Activated naive CD8-positive, alpha-beta T cell treated with anti-CD3 and anti-CD28 coated beads, Interleukin-2, amount 50 U/mL, for 16 hours (primary cell): Measurements from ENCODE around the gene MLLT10.
A peak's percentile ranks its signal among the peaks of the same experiment; 100 is the strongest.

Experiments
- DNase-seq: peaks from one replicate; pipeline ENCODE4 v3.0.0-alpha.2; 2020; ENCODE audit warnings: low read depth, low spot score

Gene MLLT10

DNA sequence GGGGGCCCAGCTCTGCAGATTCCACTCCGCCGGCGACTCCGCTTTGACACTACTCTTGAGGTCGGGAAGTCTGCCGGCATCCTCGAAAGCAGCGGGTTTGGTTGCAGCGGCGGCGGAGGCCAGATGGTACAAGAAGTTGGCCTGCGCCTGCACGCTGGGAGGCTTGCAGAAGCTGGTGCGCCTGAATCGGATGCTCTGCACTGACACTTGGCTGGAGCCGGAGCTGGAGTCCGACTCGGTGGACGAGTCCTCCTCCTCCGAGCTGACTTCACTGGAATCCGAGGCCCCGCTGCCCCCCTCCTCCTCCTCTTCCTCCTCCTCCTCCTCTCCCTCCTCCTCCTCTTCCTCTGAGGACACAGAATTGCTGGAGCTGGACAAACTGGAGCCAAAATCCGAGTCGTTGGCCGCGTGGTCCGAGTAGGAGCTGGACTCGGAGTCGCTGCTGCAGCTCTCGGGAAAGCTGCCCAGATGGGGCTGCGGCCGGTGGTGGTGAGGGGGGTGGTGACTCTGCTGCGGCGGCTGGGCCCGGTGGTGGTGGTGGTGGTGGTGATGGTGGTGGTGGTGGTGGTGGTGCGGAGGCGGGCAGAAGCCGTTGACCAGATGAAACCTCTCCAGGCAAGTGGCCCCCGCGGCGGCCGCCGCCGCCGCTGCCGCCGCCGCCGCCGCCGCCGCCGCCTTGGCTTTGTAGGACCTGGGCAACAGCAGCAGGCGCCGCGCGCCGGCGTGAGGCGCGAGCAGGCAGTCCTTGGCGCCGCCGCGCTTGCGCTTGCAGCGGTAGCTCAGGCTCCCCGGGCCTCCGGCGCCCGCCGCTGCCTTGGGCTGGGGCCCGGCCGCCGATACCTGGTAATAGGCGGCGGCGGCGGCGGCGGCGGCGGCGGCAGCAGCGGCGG lies 17.5 kb upstream of the MLLT10 start:
- DNase-seq, result no peak

DNA sequence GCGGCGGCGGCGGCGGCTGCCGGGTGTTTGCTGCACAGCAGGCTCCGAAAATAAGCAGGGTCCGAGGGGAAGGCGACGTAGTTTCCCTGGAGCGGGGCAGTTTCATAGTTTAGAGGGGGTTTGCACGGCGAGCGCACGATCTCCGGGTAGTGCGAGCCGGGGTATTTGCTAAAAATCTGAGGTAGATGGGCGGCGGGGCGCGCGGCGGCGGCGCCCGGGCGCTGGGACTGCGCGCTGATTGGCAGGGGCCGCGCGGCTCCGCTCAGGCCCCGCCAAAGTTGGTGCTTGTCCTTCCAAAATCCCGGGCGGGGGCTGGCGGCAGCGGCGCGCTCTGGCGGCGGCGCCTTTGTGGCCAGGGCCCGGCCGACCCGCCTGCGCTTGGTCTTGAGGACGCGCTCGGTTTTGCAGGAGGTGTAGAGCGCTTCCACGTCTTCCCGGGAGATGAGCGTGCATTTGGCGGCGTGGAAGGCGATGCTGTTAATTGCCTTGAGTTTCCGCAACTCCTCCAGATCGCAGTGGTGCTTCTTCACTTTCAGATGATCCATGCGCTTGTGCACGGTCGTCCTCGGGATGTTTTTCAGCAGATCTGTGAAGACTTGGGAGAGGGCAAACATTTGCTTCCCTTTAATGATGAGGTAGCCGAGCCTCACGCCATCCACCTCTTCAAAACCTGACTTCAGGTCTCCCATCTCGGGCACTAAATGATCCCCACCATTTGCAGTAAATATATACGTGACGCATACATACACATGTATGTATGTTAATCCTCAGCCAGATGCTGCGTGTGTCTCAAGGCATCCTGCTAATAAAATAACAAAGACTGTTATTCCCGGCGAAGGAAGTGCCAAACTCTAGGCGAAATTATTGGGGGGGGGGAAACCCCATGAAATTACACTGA lies 16.6 kb upstream of the MLLT10 start:
- DNase-seq, result no peak

DNA sequence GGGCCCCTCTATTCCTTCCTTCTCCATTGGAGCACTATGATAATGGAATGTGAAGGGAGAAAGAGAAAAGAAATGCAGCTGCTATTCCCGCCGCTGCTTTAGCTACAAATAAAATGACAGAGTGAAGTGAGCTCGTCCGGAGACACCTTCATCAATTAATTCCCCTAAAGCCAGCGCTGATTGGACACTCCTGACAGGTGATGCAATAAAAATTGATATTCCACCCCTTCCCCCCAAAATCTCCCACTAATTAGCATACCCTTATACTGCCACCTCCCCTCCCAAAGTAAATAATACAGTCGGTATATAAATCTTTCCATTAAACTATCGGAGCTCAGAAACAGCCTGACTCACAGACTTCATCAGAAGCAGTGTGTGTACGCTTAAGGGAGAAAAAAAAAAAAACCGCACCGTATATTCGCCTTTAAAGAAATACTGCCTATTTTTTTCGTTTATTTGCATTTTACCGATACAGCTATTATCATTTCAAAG lies 15.8 kb upstream of the MLLT10 start:
- no peak for DNase-seq

DNA sequence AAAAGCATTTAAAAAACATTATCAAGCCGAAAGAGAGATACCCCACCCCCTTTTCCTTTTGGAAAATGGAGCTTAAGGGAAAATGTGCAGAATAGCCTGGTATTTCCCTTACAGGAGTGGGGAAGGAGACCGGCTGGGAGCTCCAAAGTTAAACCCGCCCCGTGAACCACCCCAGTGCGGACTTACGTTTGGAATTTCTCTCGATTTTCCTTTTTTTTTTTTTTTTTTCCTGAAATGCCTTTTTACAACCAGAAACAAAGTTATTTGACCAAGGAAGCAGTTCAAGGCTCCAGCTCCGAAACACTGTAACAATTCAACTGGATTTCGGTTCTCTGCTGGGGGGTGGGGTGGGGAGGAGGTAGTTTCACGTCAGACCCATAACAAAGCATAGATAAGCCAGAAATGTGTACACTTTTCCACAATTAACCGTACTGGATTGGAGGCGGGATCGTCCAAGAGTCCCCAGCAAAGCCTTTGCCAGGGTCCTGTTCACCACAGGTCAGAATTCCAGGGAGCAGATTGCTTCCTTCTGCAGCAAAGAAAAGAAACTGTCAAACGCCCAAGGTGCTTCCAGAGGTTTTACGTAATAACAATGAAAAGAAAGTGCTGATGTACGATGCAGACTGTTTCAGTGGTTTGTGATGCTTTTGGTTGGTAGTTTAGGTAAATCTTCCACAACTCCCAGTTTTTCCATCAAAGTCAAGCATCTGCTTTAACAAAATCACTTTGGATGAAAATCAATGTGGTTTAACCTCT lies 15.2 kb upstream of the MLLT10 start:
- no peak for DNase-seq

DNA sequence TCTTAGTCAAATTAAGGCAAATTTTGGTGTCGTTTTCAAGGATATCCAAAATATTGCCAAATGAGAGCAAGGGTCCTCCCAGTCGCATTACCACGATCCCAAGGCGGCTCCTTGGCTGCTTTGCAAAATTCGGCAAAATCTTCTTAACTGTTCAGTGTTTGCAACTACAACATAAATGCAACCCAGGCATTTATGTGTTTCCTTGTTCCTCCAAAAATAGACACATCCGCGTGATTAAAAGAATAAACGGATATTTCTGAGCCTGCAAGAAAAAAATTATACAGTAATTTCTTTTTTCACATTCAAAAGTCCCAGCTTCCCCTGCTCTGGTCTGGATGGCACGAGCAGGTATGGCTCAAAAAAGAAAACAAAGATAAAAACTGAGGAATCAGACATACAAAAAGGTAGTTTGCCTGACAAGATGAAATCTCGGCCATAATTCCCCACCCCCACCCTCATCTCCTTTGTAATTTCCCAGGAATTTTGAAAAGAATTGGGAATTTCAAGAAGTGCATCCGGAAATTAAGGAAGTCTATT lies 14.6 kb upstream of the MLLT10 start:
- no peak for DNase-seq

DNA sequence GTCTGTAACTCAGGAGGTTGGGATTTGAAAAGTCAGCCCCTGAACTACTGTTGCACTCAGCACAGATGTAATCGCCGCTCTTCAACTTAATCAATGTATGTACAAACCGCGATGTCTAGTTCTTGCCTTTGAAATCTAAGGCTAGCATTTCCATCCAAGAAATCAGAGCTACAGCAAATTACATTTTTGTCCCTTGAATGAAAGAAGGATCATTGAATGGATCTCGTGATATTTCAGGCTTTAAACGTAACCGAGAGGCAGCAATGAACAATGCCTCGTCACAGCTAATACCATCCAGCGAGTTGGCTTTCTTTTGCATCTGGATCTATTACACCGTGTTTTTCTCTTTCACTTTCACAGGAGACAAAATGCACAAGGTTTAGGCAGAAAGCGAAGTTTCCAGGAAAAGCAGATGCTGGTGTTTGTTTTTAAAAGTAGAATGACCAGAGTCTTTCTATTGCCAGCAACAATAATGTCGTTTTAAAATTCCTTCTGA lies 14.0 kb upstream of the MLLT10 start:
- DNase-seq, result no peak

DNA sequence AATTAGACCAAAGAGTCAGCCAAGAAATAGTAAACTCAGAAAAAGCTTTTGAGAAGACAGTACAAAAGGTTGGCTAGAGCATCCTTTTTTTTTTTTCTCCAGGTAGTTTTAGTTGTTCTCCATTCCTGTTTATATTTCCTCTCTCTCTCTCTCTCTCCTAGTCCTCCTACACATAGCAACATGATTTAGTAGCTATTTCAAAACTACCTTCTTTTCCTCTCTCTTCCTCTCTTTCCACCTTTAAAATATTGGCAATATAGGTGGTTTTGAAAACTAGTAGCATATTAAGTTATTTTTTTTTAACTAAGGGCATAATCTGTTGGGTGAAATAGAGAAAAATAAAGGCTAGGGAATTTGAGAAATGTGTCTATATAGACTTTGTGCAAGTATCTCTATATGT lies 13.5 kb upstream of the MLLT10 start:
- DNase-seq, result no peak

DNA sequence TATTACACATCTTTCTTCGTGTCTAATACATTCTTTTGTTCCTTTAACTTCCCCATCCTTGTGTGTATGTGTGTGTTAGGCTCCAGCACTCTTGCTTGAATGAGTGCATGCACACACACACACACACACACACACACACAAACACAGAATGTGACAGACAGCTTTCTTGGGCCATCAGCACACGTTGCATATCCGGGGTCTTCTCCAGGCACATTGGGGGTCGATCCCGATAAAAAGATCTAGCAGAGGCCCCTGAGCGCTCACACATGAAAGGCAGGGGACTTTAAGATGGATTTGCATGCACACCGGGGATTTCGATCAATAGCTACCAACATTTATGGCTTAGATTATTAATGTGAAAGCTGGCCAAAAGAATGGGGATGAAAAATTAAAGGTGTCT lies 13.1 kb upstream of the MLLT10 start:
- DNase-seq, result no peak

DNA sequence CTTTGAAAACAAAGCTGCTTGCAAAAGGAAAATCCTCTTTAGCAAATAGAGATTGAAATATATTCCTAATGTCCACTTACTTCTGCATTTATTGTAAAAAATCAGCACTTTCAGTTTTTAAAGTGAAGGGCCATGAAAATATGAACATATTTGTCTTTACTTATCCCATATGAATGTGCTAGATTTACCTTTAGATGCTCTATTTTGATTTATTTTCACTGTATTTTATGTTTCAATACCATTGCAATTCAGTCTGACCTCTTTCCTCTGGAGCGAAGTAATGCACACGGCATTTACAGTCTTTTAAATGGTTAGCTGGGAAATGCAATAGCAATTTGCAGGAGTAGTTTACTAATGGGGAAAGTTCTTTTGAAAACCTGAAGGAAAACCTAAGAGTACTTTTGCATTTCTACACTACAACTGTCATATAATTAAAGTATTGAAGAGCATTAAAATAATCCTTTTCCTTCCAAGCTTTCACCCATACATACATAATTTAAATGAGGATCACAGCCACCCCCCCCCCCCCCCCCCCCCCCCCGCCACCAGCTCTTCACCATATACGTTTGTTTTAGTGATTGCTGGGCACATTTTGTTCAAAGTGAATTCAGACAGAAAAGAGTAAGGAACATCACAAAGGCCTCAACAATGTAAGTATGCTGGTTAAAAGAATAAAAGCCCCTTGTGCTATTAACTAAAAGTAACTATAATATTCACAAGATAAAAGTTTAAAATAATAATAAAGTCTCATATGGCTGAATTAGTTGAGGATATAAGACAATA lies 12.1 kb upstream of the MLLT10 start:
- DNase-seq, result no peak

DNA sequence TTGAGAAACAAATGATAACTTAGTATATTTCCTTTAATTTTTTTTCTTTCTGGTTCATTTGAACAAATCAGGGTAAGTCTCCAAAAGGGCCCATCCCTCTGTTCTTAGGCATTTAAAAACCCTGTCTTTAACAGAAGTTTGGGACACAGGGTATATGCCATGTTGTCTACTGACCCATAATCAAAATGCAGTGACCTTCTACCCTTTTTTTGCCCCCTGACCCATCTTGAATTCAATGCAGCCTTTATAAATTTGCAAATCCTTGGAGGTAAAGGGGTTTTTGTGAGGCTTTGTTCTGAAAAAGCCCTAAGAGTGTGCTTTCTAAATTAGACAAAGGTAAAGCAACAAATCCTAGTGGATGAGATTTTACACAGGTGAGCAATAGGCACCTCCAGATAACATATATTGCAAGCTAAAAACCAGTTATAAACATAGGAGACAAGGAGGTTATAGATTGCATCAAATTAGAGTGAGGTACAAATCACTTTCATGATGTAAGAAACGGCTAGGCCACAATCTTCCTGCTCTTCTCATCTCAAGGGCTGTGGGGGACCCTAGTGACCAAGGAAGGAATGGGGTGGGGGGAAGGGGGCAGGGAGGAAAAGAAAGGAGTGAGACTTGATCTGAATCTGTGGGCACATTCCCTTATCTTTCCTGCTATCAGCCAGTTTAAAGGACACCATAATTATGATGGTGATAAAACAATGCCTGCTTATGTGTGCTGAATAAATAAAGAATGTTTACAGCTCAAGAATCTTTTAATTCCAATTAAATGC lies 11.2 kb upstream of the MLLT10 start:
- no peak for DNase-seq

DNA sequence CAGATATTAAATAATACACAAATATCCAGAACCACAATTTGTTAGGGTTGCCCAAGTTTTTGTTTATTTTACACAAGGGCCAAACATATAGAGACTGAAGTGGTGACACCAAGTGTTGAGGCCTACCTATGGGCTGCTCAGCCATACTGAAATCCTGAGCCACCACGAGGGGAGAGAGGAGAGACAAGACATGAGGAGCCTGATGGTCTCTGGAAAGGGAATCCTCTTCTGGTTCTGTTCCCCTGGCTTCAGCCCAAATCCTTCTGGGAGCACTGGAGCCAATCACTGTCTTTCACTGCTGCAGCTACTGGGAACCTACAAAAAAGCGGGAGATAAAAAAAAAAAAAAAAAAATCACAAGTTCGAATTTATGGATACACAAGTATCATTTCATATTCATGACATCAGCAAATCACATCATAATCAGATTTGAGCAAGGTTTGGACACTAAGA lies 10.4 kb upstream of the MLLT10 start:
- no peak for DNase-seq

DNA sequence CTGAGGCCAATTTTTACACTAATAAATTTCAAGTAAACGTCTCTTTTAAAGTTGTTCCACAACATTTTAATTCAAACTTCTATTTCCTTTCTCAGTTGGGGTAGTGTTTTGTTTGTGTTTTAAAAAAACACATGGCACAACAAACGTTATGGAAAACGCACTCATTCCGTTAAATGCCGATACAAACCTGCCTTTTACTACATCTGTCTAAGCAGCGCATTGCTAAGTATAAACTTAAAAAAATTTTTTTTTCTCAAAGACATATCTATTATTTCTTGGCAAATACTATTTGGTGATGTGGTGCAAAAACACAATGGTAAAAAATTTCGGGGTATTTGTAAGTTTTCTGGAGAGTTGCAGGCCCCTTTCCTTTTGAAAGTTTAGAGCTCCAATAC lies 9.9 kb upstream of the MLLT10 start:
- DNase-seq, result no peak

DNA sequence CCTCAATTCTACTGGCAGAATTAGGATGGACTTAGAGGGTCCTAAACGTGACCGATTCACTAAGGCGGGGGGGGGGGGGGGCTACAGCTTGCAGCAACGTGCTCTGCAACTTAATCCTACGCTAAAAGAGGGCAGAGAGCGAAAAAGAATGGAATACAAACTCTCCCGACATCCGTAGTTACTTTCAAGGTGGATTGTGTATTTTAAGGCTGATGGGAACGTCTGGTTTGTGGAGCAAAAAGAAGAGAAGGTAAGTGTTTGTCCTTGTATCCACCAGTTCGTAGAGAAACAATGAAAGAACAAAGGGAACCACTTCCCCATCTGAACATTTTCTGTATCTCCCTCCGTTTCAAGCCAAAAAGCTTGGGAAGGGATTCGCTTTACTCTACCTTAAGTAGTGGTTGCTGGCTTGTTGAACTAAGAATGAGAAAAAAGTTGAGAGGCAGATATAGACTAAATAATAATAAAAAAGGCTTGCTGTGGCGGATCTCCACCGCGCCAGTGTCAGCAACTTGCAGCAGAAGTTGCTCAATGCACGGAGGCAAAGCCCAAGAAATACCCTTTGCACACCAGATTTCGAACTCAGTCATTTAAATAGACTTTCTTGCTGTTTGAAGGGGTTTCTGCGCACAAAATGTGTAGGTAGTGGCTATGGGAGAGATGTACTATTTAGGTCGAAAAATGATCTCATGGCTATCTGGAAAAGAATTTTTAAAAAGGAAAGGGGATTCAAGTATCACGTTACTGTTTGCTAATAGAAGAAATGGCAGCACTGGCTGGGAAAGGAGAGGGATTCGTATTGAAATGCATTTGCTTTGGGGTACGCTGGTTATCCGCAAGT lies 9.3 kb upstream of the MLLT10 start:
- DNase-seq, result no peak

DNA sequence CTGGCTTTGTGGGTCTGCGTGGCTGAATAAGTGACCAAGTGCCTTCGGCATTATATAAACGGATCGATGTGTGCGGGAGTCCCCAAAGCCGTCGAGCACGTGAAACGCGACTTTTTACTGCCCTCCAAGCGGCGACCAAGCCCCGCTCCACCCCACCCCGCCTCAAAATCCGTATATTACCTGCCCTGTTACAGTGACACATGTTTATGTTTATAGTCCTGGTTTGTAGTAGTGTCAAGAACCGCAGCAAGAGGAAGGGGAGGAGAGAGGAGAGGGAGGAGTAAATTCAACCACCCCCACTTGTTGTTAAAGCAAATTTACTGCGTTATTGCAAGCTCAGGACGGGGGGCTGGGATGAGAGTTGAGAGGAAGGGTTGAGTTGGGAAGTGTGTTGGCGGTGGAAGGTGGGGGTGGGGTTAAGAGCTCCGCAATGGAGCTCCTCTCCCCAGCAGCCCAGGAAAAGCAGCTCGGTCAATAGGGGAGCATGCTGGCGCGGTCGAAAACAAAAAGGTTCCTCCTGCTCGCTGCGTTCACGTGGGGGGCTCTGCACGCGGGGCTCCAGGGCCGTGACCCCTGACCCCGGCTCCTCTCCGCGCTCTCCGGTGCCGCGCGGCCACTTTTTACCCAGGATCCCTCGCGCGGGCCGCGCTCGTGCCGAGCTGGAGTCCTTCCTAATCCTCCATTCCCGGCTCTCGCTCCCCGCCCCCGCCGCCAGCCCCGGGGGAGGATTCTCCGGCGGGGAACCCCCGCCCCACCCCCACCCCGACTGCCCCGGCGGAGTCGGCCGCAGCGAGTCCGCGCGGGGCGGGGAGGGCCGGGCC lies 8.5 kb upstream of the MLLT10 start, which contains the start of gene SKIDA1:
Gene SKIDA1 (minus strand): TSS at position 316 of the 821 bp plus-strand sequence. CDS start 7,860 bp downstream, outside the sequence.
- no peak for DNase-seq

DNA sequence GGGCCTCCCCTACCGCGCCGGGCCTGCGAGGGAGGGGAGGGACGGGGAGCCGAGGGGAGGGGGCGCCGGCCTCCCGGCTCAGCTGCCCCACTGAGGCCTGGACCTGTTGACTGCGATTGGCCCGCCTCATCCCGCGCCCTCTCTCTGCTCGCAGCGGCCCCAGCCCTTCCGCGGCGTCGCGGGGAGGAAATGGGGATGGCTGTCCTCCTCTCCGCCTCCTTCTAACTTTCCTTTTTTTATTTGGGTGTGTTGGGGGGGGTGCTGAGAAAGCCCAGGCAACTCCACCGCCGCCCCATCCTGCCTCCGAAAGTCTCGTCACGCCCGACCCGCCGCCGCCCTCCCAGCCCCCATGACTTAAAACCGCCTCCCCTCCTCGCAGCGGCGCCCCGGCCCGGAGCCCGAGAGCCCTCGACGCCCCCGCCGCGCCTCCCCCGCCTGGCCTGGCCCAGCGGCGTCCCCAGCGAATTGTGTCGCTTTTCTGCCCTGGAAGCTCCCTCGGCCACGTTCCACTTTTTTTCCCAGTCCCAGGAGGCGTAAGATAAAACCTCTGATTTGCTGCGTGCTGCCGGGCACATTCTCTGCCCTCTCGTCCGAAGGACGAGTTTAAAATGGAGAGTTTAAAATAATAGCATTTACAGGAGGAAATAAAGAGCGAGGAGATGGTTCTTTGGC lies 7.7 kb upstream of the MLLT10 start:
- peak; percentile 36 for DNase-seq

DNA sequence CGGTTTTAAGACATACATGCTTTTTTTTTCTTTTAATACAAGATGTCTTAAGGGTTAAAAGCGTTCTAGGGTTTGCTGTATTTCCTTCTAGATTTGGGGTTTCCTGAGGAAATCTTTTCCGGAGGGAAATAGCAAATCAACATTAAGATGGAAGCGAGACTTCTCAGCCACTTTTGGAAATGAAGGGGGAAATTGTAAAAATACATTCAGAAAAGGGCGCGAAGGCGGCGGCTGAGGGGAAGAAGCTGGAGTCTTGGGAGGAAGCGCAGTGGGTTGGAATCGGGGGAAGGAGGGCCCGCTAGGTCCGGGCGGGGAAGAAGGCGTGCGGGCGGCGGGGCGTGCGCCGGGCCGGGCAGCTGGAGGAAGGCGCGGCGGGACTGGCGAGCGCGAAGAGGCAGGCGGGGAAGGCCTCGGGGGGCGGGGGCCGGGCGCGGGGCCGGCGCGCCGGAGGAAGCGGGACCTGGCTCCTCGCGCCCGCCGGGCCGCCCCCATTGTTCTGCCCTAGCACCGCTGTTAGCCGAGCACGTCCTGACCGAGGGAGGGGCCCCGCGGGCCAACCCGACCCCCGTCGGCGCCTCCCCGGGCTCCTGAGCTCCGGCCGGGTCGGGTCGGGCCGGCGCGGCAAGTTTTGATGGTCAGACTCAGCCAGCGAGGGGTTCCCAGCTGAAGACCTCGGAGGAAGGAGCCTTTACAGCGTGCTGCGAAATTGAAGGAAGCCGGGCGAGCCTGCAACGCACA lies 7.0 kb upstream of the MLLT10 start:
- DNase-seq, result no peak
